GM23338 (cell line): Measurements from ENCODE around the gene APOA1. TPM values are rescaled to one million over a fixed set of nuclear protein-coding genes. Genes with fewer than 3 reads are reported as not detected.

ENCODE experiments used
- CTCF ChIP-seq, 2 experiments: fragments of 200-600 bp in 1 of 2; sonication (generic) in 1 of 2; conservative IDR thresholded peaks; 2 replicates each; pipeline versions ENCODE4 v1.5.1 to v1.6.1; 2016 to 2017; ENCODE audit warnings: antibody characterized with exemption in 2 of 2, low read depth in 2 of 2, mild to moderate bottlenecking in 2 of 2, moderate library complexity in 1 of 2
- EZH2 ChIP-seq: fragments of 200-600 bp; sonication (generic); IDR thresholded peaks from one replicate; pipeline ENCODE4 v1.8.0; 2017; ENCODE audit warnings: antibody characterized with exemption, mild to moderate bottlenecking, low read depth; ENCODE audit not compliant: unreplicated experiment
- POLR2AphosphoS5 ChIP-seq: IDR thresholded peaks from 2 replicates; pipeline ENCODE4 v1.6.1; 2016; ENCODE audit warnings: antibody characterized with exemption, low read depth
- REST ChIP-seq: IDR thresholded peaks from one replicate; pipeline ENCODE4 v1.6.1; 2018; ENCODE audit warnings: antibody characterized with exemption; ENCODE audit not compliant: unreplicated experiment
- STAT1 ChIP-seq: IDR thresholded peaks from one replicate; pipeline ENCODE4 v1.6.1; 2016; ENCODE audit warnings: antibody characterized with exemption; ENCODE audit not compliant: unreplicated experiment
- ZNF462 ChIP-seq: fragments of 250-450 bp; sonication (Bioruptor Pico); IDR thresholded peaks from 2 replicates; pipeline ENCODE4 v1.5.0; 2020; ENCODE audit warnings: mild to moderate bottlenecking, moderate library complexity
- polyA plus RNA-seq: library from polyadenylated mRNA; unstranded; fragments of >200 nt; fragmentation: Nextera tagmentation; extraction: Ambion mirVana; gene quantifications from 2 replicates; pipeline ENCODE4 v1.2.1, GENCODE V29; 2016
- total RNA-seq: library from RNA; depleted of rRNA; stranded (reverse); fragments of >200 nt; shearing (Covaris generic); gene quantifications from 2 replicates; pipeline ENCODE4 v1.2.3, GENCODE V29; 2014

APOA1 gene
- total and polyA plus RNA-seq, 2 experiments from 2014 or later: 0.60 TPM; not detected in 1

- TF ChIP-seq ZNF462 (CRISPR knock-in tag): no peak
- TF ChIP-seq REST: no peak
- TF ChIP-seq CTCF (conservative IDR thresholded peaks at IDR 0.05; ENCODE audit: low read depth in 2 of 2): no peak
- TF ChIP-seq STAT1: no peak
- TF ChIP-seq EZH2: no peak
- no peak for TF ChIP-seq POLR2AphosphoS5
Observed at GRCh38 chr11:116862951-116863350, 25.5 kb upstream of the APOA1 start (continued).
